ENCODE measurements around the gene EGFR.

- TF ChIP-seq CTCF (IDR thresholded peaks at IDR 0.05; ENCODE audit: poor library complexity) (no peak), EZH2 (IDR thresholded peaks at IDR 0.05; ENCODE audit: borderline replicate concordance) (no peak), EZH2phosphoT487 (IDR thresholded peaks at IDR 0.05; ENCODE audit: low read depth, severe bottlenecking, unreplicated experiment) (no peak)
These were observed 125.8 kb downstream of the EGFR start for GRCh38 chr7:55144333-55145317.

Measured in hepatocyte (in vitro differentiated cells).